K562 (cell line): ENCODE data around the gene CLCF1. TPM values are rescaled to one million over a fixed set of nuclear protein-coding genes. Genes with fewer than 3 reads are reported as not detected.

Experiments
- ATAC-seq: fragments of 200-7000 bp; cut with Tn5 transposase; 3 replicates; pipeline ENCODE4 v1.9.1; 2020; ENCODE audit warnings: moderate library complexity
- BruUV-seq: library from RNA; stranded (reverse); fragments of 400-500 nt; replicated peaks from 2 replicates; lab custom pipeline; 2021; lab: Mats Ljungman, UMichigan
- CTCF ChIA-PET: fragments of 300-600 bp; formaldehyde crosslinking; extraction: SDS; loops from one replicate; lab custom pipeline; 2021; ENCODE audit warnings: low intra/inter-chr PET ratio; lab: Yijun Ruan, JAX
- POLR2A ChIA-PET: fragments of 300-600, 350-650 bp; sonication (Branson Sonifier 250); formaldehyde crosslinking; extraction: SDS; loops from one replicate; lab custom pipeline; 2021; ENCODE audit warnings: antibody characterized with exemption, inconsistent platforms; lab: Yijun Ruan, JAX
- DNase-seq, 4 experiments: peaks; one replicate each; pipeline versions ENCODE4 v3.0.0 to v3.0.0-alpha.2; 2011 to 2018; ENCODE audit warnings: low spot score in 3 of 4, mixed read lengths in 3 of 4; ENCODE audit errors: extremely low read depth in 1 of 4
- FAIRE-seq: peaks from 2 replicates; lab custom pipeline; 2011; peaks lifted over from hg19 to GRCh38; lab: Jason Lieb, UNC
- H2AFZ ChIP-seq: 2 replicates; pipeline ENCODE4 v1.6.0; 2011; ENCODE audit warnings: low read depth, low read length, control low read depth, inconsistent platforms
- H3K27ac ChIP-seq: fragments of 200-600 bp; 3 replicates; pipeline ENCODE4 v1.8.0; 2011; ENCODE audit warnings: low read depth, mild to moderate bottlenecking, control low read depth, inconsistent platforms, low read length, moderate library complexity, mixed read lengths; ENCODE audit errors: extremely low read depth
- H3K27me3 ChIP-seq, 2 experiments: fragments of 300-600 bp in 1 of 2; 2 replicates in 1 of 2; 3 replicates in 1 of 2; pipeline versions ENCODE4 v1.6.0 to v1.8.0; 2011; ENCODE audit warnings: inconsistent platforms in 2 of 2, low read length in 2 of 2, mild to moderate bottlenecking in 1 of 2, mixed read lengths in 1 of 2, moderate library complexity in 1 of 2; ENCODE audit not compliant: control insufficient read depth in 2 of 2, insufficient read depth in 2 of 2
- H3K36me3 ChIP-seq: fragments of 300-600 bp; 3 replicates; pipeline ENCODE4 v1.8.0; 2011; ENCODE audit warnings: mild to moderate bottlenecking, low read length, inconsistent platforms; ENCODE audit not compliant: control insufficient read depth, insufficient read depth
- H3K4me1 ChIP-seq, 2 experiments: fragments of 200-600 bp in 1 of 2; replicated peaks in 1 of 2; 2 replicates in 1 of 2; 3 replicates in 1 of 2; pipeline versions ENCODE4 v1.5.1 to v1.8.0; 2011; ENCODE audit warnings: inconsistent platforms in 2 of 2, low read length in 2 of 2, mild to moderate bottlenecking in 1 of 2, mixed read lengths in 1 of 2, moderate library complexity in 1 of 2; ENCODE audit not compliant: control insufficient read depth in 2 of 2, insufficient read depth in 2 of 2
- H3K4me2 ChIP-seq: 2 replicates; pipeline ENCODE4 v1.6.1; 2011; ENCODE audit warnings: low read length, control low read depth, inconsistent platforms, mixed read lengths; ENCODE audit not compliant: insufficient read depth
- H3K4me3 ChIP-seq: fragments of 200-600 bp; sonication (generic), shearing (Covaris generic); 2 replicates; pipeline ENCODE4 v1.5.1; 2016; ENCODE audit warnings: control low read depth, inconsistent platforms
- H3K79me2 ChIP-seq: fragments of 200-600 bp; 3 replicates; pipeline ENCODE4 v1.8.0; 2011; ENCODE audit warnings: low read length, inconsistent platforms; ENCODE audit not compliant: control insufficient read depth, insufficient read depth
- H3K9ac ChIP-seq, 2 experiments: 2 replicates each; pipeline versions ENCODE4 v1.6.0 to v1.6.1; 2011; ENCODE audit warnings: low read depth in 2 of 2, low read length in 2 of 2, control low read depth in 1 of 2, inconsistent platforms in 1 of 2, mild to moderate bottlenecking in 1 of 2, mixed read lengths in 1 of 2; ENCODE audit not compliant: insufficient read depth in 1 of 2
- H3K9me1 ChIP-seq: one replicate; pipeline ENCODE4 v1.6.0; 2011; ENCODE audit warnings: inconsistent platforms, mild to moderate bottlenecking, low read length, moderate library complexity; ENCODE audit not compliant: control insufficient read depth, insufficient read depth
- H3K9me3 ChIP-seq: replicated peaks from 2 replicates; pipeline ENCODE4 v1.5.1; 2011; ENCODE audit warnings: low read depth, low read length, inconsistent platforms; ENCODE audit not compliant: control insufficient read depth, insufficient read depth
- H4K20me1 ChIP-seq: replicated peaks from 2 replicates; pipeline ENCODE4 v1.6.1; 2011; ENCODE audit warnings: low read length, inconsistent platforms, mixed read lengths; ENCODE audit not compliant: control insufficient read depth, insufficient read depth
- CBFA2T2 ChIP-seq: fragments of 450-650 bp; conservative IDR thresholded peaks from 2 replicates; pipeline ENCODE4 v1.6.1; 2017; ENCODE audit warnings: mild to moderate bottlenecking
- CBFA2T3 ChIP-seq: fragments of 450-650 bp; IDR thresholded peaks from 2 replicates; pipeline ENCODE4 v1.6.1; 2017
- EWSR1 ChIP-seq: fragments of 450-650 bp; IDR thresholded peaks from 2 replicates; pipeline ENCODE4 v1.6.1; 2018; ENCODE audit warnings: borderline replicate concordance, mild to moderate bottlenecking, low read depth, moderate library complexity; ENCODE audit not compliant: partially characterized antibody
- HNRNPUL1 ChIP-seq: fragments of 200-400 bp; formaldehyde crosslinking; IDR thresholded peaks from 2 replicates; pipeline ENCODE4 v1.6.1; 2017; ENCODE audit warnings: low read length
- KAT7 ChIP-seq: sonication (generic); formaldehyde crosslinking; IDR thresholded peaks from 2 replicates; pipeline ENCODE4 v1.8.0; 2022; ENCODE audit warnings: missing genetic modification reagents, mild to moderate bottlenecking, borderline replicate concordance
- KDM2B ChIP-seq: fragments of 250-450 bp; sonication (Bioruptor Pico); IDR thresholded peaks from 2 replicates; pipeline ENCODE4 v1.8.0; 2021; ENCODE audit warnings: mild to moderate bottlenecking, moderate library complexity
- NELFE ChIP-seq: IDR thresholded peaks from 2 replicates; pipeline ENCODE4 v1.6.1; 2011; ENCODE audit warnings: mild to moderate bottlenecking; ENCODE audit not compliant: insufficient read depth, insufficient read length
- RBM25 ChIP-seq: fragments of 200-400 bp; formaldehyde crosslinking; IDR thresholded peaks from 2 replicates; pipeline ENCODE4 v1.6.1; 2018; ENCODE audit warnings: low read length, low read depth, moderate library complexity; ENCODE audit not compliant: severe bottlenecking
- YBX1 ChIP-seq: fragments of 450-650 bp; IDR thresholded peaks from 2 replicates; pipeline ENCODE4 v1.7.1; 2016; ENCODE audit warnings: mild to moderate bottlenecking
- ZNF133 ChIP-seq: fragments of 250-450 bp; sonication (Bioruptor Pico); IDR thresholded peaks from 2 replicates; pipeline ENCODE4 v1.4.0; 2020; ENCODE audit warnings: mild to moderate bottlenecking
- ZNF146 ChIP-seq: IDR thresholded peaks from one replicate; pipeline ENCODE4 v1.6.1; 2018; ENCODE audit warnings: missing compliant biosample characterization; ENCODE audit not compliant: unreplicated experiment
- ZNF212 ChIP-seq: fragments of 450-650 bp; formaldehyde crosslinking; IDR thresholded peaks from 2 replicates; pipeline ENCODE4 v1.4.0; 2020; ENCODE audit warnings: mild to moderate bottlenecking
- WGBS: fragments of 100-300 bp; shearing (Covaris generic); methylation state at CpG from one replicate; pipeline ENCODE4 v1.1.6; 2016; ENCODE audit warnings: low coverage, mixed read lengths; ENCODE audit not compliant: insufficient coverage; ENCODE audit errors: missing lambda C conversion rate; 5-methylcytosine and 5-hydroxymethylcytosine counted together
- in situ Hi-C: fragments of 300-500 bp; cut with MboI; formaldehyde crosslinking; loops from 4 replicates; pipeline ENCODE4 v1.15.0; 2018; ENCODE audit warnings: inconsistent platforms, mixed read lengths
- intact Hi-C: fragments of 100-400 bp; cut with micrococcal nuclease; formaldehyde crosslinking; loops from 2 replicates; pipeline ENCODE4 v1.14.2; 2022
- polyA plus RNA-seq, 8 experiments: library from polyadenylated mRNA; depleted of rRNA in 4 of 8; stranded (reverse) in 5 of 8; unstranded in 3 of 8; fragments of >200 nt; fragmentation: Nextera tagmentation in 2 of 8; fragmentation: Illumina TruSeq in 1 of 8; extraction: Ambion mirVana in 2 of 8; extraction: Trizol in 1 of 8; gene quantifications; 2 replicates each; pipeline versions ENCODE4 v1.2.1 to v1.2.3, GENCODE V29; 2011 to 2014; ENCODE audit warnings: inconsistent platforms in 1 of 8, missing spikeins in 1 of 8
- total RNA-seq, 7 experiments: library from RNA; depleted of rRNA in 6 of 7; stranded (reverse); fragments of >200 nt in 6 of 7; fragmentation: Illumina TruSeq in 2 of 7; extraction: Trizol in 2 of 7; gene quantifications; 2 replicates each; pipeline versions ENCODE4 v1.2.1 to v1.2.3, GENCODE V29; 2011 to 2021; ENCODE audit warnings: low replicate concordance in 1 of 7
- TF ChIP-seq, protein P1 (sequence below): fragments of 250-450 bp; sonication (Bioruptor Pico); IDR thresholded peaks from 2 replicates; pipeline ENCODE4 v1.6.1; 2021; ENCODE audit warnings: mild to moderate bottlenecking

CLCF1 gene
- total and polyA plus RNA-seq, 9 of the 15 experiments (the other 6 are each of a cell fraction or from before 2014, with no cell fraction given), result 0.49 to 5.8 (median 3.0) TPM

DNA sequence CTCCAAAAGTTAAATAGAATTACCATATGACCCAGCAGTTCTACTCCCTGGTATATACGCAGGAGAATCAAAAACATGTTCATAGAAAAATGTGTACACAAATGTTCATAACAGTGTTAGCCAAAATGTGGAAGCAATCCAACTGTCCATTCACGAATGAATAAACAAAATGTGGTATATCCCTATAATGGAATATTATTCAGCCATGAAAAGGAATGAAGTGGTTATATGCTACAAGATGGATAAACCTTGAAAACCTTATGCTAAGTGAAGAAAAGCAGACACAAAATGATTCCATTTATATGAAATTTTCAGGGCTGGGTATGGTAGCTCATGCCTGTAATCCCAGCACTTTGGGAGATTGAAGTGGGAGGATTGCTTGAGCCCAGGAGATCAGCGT is 36.1 kb downstream of the CLCF1 start:
- POLR2A ChIA-PET, result no interaction called here
- Histone ChIP-seq H3K9me1 (no peaks in the 10 kb centered on the region), H3K27me3 (no peaks in the 10 kb centered on the region), H2AFZ (no peak overlapping the region), H4K20me1 (no peaks in the 10 kb centered on the region), H3K79me2 (no peaks in the 10 kb centered on the region), H3K4me3 (no peak overlapping the region), H3K36me3 (no peaks in the 10 kb centered on the region), H3K4me1 (no peaks in the 10 kb centered on the region), H3K27ac (no peak overlapping the region), H3K4me2 (no peak overlapping the region), H3K9ac (no peak overlapping the region), H3K9me3 (no peaks in the 10 kb centered on the region)
- BruUV-seq, result no TSS peak
- intact Hi-C loops, result no loop called here
- no peak for ATAC-seq
- CTCF ChIA-PET, result no interaction called here
- FAIRE-seq, result no peak
- in situ Hi-C loops, result no loop called here
- DNase-seq, result no peak
- TF ChIP-seq ZNF146 (peak; percentile 76), NELFE (no peak), RBM25 (peak; percentile 48)
- WGBS, result 51% methylated on average over 3 of the region's 3 CpGs

DNA sequence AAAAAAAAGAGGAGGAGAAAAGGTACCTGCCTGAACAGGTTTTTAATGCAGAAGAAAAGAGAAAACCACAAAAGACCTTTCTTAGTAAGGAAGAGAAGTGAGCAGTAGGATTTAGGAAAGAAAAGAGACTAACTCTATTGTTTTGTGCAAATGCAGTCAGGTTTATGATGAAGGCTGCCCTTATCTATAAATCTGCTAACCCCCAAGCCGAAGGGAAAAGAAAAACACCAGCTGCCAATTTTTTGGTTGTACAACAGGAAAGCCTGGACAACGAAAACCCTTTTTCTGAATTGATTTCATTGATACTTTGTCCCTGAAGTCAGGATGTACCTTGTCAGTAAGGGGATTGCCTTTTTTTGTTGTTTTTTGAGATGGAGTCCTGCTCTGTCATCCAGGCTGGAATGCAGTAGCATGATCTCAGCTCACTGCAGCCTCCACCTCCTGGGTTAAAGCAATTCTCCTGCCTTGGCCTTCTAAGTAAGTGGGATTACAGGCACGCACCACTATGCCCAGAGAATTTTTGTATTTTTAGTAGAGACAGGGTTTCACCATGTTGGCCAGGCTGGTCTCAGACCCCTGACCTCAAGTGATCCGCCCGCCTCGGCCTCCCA is 41.2 kb downstream of the CLCF1 start:
- H4K20me1 ChIP-seq, result no peaks in the 10 kb centered on the region
- H3K4me3 ChIP-seq, result no peak overlapping the region
- H3K9ac ChIP-seq, result no peak overlapping the region
- BruUV-seq, result no TSS peak
- no peak for ATAC-seq
- 72% methylated on average over 6 of the region's 6 CpGs for WGBS
- no peak for TF ChIP-seq ZNF212 (CRISPR knock-in tag)
- TF ChIP-seq KDM2B (CRISPR knock-in tag), result no peak
- TF ChIP-seq, protein P1, sequence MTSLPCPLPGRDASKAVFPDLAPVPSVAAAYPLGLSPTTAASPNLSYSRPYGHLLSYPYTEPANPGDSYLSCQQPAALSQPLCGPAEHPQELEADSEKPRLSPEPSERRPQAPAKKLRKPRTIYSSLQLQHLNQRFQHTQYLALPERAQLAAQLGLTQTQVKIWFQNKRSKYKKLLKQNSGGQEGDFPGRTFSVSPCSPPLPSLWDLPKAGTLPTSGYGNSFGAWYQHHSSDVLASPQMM (CRISPR knock-in tag), result no peak
- no peak for TF ChIP-seq CBFA2T2
- TF ChIP-seq EWSR1, result no peak
- no peak for TF ChIP-seq KAT7 (CRISPR knock-in tag)
- no peak for TF ChIP-seq CBFA2T3
- no peak for TF ChIP-seq YBX1
- TF ChIP-seq ZNF133 (CRISPR knock-in tag), result no peak
- no peak for TF ChIP-seq HNRNPUL1
- in situ Hi-C loops (no loop called here), intact Hi-C loops (no loop called here)
- H3K9me3 ChIP-seq, result no peaks in the 10 kb centered on the region
- H3K4me2 ChIP-seq, result no peak overlapping the region
- peaks cover 3% of the 10 kb centered on the region; the same call in 1 of the 3 replicates for H3K36me3 ChIP-seq
- H3K27me3 ChIP-seq, result no peaks in the 10 kb centered on the region
- FAIRE-seq, result no peak
- H3K79me2 ChIP-seq, result no peaks in the 10 kb centered on the region
- H2AFZ ChIP-seq, result no peak overlapping the region
- ChIA-PET POLR2A (interaction anchor here (1.1 kb wide), 1 partner anchor 10 kb away, joined by 3 read pairs; no protein-coding TSS in a partner anchor), CTCF (no interaction called here)
- no peak overlapping the region for H3K27ac ChIP-seq
- no peak for DNase-seq
- no peaks in the 10 kb centered on the region for H3K4me1 ChIP-seq
- H3K9me1 ChIP-seq, result no peaks in the 10 kb centered on the region
